HG02798 (cell line): ENCODE results near the gene TLE3.
A peak's percentile ranks its signal among the peaks of the same experiment; 100 is the strongest.

ENCODE experiments used
- ATAC-seq: cut with Tn5 transposase; IDR thresholded peaks from one replicate; pipeline ENCODE4 v1.9.1; 2021; ENCODE audit warnings: mild to moderate bottlenecking; ENCODE audit not compliant: unreplicated experiment, poor library complexity

The TLE3 gene

GRCh38 chr15:70053001-70053715 lies 44.6 kb downstream of the TLE3 start:
- no peak for ATAC-seq

DNA sequence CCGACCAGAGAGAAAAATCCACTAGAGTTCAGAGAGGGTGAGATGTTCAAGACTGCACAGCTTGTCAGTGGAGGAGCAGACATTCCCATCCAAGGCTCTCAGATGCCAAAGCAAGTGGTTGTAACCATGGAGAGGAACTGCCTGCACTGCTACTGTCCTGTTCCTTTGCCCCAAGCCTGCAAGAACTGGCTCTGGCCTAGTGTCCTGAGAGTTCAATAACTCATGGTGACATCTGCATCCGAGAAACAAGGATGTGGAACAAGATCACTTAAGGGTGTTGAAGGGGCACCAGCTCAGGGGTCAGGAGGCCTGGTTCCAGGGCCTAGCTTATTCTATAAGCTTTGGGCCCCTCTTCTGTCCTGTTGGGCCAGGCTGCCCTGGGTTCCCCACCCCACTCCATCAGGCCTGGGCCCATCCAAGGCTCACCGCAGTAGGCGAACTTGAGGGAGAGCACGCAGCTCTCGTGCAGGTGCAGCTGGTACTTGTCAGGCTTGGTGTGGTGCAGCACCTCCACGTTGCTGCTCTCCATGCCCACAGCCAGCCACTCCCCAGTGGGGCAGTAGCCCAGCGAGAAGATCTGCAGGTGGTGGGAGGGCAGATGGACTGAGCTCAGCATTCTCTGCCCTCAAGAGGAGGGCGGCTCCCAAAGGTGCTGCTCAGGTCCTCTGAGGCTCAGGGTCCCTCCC lies 45.6 kb downstream of the TLE3 start:
- no peak for ATAC-seq

- no peak for ATAC-seq
Observed at GRCh38 chr15:70050970-70051369, 46.7 kb downstream of the TLE3 start.

- ATAC-seq = no peak
Observed at GRCh38 chr15:70050441-70050840, 47.3 kb downstream of the TLE3 start.

- ATAC-seq = no peak
Observed at GRCh38 chr15:70049701-70050301, 47.9 kb downstream of the TLE3 start.

DNA sequence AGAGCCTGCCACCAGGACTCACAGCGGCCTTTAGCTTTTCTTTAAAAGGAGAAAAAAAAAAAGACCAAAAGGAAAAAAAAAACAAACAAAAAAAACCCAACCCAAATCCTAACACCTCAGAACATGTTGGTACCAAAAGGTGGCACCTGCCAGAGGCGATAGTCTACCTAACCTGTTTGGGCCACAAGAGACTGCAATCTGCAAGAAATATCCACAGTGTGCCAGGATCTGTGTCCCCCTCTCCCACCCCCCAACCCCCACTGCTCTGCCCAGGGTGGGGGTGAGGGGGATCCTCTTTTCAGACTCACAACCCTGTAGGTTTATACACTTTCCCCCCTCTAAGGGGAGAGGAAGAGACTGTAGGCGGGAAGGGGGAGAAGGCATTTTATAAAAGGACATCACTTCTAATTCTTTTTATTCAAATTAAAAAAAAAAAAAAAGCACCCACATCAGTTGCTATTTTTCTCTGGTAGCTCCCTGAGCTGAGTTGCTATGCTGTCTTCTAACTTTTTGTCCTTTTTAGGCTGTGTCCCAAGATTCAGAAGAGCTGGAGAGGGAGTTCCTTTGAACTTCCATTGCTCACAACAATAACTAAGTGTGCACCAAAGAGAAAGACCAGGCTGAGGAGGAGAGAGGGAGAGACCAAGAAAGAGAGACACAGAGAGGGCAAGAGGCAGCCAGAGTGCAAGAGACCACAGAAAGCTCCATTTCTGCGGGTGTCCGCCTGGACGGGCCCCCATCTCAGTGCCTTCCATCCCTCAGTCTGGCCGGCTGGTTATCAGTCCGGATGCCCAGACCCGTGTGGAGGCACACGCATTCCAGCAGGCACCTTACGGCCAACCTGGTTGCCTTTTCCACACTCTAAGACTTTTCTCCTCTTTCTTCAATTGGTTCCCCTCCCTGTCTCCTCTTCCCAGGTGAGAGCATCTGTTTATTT lies 48.9 kb downstream of the TLE3 start:
- ATAC-seq = no peak

- no peak for ATAC-seq
Observed at GRCh38 chr15:70048198-70048565, 49.5 kb downstream of the TLE3 start.

DNA sequence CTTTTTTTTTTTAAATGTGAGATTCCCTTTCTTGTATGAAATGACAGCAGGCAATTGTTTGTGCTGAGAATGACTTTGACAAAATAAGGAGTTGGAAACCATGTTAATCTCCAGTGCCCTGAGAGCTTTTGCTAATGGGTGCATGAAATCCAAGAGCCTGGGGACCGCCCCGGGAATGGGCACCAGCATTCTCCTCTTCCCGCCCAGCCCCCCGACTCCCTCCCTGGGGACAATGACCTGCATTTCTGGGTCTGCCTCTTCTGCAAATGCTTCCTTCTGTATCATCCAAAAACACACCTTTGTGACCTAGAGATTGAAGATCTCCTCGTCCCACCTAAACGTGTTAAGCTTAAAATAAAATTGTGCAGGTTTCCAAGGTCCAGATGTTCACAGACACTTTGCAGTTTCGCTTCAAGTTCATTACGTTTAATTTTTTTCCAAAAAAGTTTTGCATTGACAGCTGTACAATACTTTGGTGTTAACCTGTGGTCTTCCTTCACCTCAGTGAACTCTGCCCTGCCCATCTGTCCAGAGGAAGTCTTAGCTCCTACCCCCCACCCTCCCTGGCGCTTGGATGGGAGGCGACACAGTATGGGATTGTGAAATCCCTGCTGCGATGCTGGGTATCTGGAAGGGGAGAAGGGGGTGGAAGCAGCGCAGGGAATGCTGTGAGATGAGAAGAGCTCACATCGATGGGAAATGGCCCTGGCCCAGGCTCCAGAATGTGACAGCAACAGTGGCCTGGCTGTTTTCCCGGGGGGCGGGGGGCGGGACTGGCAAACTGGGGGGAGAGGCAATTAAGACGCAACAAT lies 50.1 kb downstream of the TLE3 start:
- ATAC-seq = no peak

GRCh38 chr15:70046679-70047369 lies 50.9 kb downstream of the TLE3 start:
- no peak for ATAC-seq

- no peak for ATAC-seq
Observed at GRCh38 chr15:70045045-70045444, 52.7 kb downstream of the TLE3 start.

GRCh38 chr15:70044168-70044567 lies 53.5 kb downstream of the TLE3 start:
- no peak for ATAC-seq

DNA sequence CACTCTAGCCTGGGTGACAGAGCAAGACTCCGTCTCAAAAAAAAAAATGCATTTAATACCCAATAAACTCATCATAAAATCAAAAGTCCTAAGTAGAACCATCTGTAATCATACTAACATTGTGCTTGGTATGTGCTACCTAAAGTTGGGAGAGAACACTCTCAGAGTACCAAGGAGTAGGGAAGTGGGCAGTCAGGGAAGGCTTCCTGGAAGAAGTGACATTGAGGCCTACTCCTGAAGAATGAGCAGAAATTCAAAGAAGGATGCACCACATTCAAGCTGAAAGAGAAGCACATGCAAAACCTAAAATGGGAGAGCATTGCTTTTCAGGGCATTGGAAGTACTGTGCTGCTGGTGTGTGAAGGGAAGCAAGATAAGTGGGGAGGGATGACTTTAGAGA lies 54.1 kb downstream of the TLE3 start:
- ATAC-seq = no peak

- no peak for ATAC-seq
Observed at GRCh38 chr15:70042553-70043214, 55.0 kb downstream of the TLE3 start.

DNA sequence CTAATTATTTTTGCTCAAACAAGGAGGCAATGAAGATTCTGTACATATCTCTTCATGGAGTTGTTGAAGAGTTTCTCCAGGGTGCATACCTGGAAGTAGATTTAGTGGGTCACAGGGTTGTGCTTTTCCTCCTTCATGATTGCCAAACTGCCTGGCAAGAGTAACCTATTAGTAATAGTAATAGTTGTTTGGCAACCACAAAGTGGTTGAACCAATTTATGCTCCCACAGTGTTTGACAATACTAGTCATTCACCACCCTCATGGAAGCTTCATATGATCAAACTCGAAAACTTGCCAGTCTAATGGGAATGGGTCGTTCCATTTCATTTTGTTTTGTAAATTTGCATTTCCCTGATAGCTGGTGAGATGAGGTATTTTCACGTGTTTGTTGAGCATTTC lies 57.8 kb downstream of the TLE3 start:
- no peak for ATAC-seq

DNA sequence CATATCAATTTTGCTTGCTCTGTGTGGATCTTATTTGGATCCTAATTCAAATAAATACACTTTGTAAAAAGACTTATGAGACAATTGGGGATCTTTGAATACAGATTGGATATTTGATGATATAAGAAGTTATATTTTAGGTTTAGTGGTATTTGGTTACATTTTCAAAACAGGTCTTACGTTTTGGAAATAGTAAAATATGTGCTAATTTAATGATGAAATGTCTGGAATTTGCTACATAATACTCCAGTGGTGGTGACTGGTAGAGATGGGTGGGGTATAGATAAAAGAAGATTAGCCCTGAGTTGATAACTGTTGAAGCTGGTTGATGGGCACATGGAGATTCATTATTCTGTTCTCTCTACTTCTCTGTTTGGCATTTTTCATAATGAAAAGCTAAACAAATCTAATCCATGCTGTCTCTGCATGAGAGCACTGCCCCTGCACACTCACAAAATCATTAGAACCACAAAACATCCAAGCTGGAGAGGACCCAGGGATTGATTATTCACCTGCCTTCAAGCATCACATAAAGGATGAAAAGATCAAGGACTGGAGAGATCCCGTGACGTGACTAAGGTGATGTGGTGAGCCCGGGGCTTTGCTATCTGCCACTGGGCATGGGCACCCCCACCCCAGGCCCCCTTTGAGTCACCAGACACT lies 58.9 kb downstream of the TLE3 start:
- no peak for ATAC-seq

DNA sequence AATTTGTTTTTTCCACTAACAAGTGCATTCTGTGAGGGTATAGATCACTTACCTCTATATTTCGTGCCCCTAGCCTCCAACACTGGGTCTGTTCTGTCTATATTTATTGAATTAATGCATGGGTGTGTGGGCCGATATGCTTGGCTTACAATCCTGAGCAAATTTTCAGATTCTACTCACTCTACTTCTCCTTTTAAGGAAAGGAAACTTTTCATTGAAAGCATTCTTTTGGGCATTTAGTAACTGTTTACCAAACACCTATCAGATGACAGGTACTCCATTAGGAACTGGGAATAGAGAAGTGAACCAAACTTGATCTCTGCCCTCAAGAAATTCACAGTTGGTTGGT lies 60.5 kb downstream of the TLE3 start:
- no peak for ATAC-seq

GRCh38 chr15:70036585-70037291 lies 61.0 kb downstream of the TLE3 start:
- peak; percentile 83 for ATAC-seq

DNA sequence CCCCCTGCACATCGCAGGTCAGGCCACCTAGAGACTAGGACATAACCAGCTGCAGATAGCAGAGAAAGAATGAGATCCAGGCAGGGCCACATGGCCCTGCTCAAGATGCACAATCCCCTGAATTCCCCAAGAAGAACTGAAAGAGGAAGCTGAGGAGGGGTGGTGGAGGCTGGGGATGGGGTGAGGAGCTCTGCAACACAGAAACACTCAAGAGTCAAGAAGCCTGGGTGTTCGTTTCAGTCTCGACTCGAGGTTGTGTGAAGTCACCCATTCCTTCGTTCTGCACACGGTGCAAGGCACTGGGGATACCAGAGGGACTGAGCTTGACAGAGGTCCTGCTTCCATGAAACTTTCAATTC lies 62.0 kb downstream of the TLE3 start:
- peak; percentile 55 for ATAC-seq
